Breast epithelium (tissue), 4 donors: ENCODE results near the gene FAM200A. TPM values are rescaled to one million over a fixed set of nuclear protein-coding genes. Genes with fewer than 3 reads are reported as not detected.
A peak's percentile ranks its signal among the peaks of the same experiment; 100 is the strongest.
"Not testable (repeated sequence)": the region's sequence is repeated elsewhere in the genome, so short reads cannot be mapped to it uniquely, and the experiment has no call there.

Source experiments
- DNase-seq, 2 donors: peaks; one replicate each; pipeline ENCODE4 v3.0.0-alpha.2; 2019; ENCODE audit warnings: low spot score in 2 of 2
- H3K27ac ChIP-seq, 2 donors: fragments of 200-600 bp; sonication (generic) in 1 of 2; one replicate each; pipeline ENCODE4 v1.5.1; 2016 to 2019; ENCODE audit warnings: mild to moderate bottlenecking in 1 of 2
- H3K27me3 ChIP-seq, 2 donors: fragments of 200-600 bp; sonication (generic) in 1 of 2; one replicate each; pipeline versions ENCODE4 v1.5.1 to v1.6.0; 2017 to 2019; ENCODE audit warnings: control low read depth in 1 of 2, mild to moderate bottlenecking in 1 of 2
- H3K36me3 ChIP-seq: fragments of 200-600 bp; one replicate; pipeline ENCODE4 v1.5.1; 2019
- H3K4me1 ChIP-seq, 2 donors: fragments of 200-600 bp; sonication (generic); one replicate each; pipeline ENCODE4 v1.5.1; 2016 to 2019; ENCODE audit warnings: control low read depth in 1 of 2
- H3K4me3 ChIP-seq, 3 donors: fragments of 200-600 bp; sonication (generic); 1 replicate in 2 of 3; 2 replicates in 1 of 3; pipeline ENCODE4 v1.5.1; 2016 to 2019; ENCODE audit warnings: mild to moderate bottlenecking in 3 of 3, moderate library complexity in 2 of 3
- H3K9me3 ChIP-seq, 2 donors: fragments of 200-600 bp; sonication (generic) in 1 of 2; one replicate each; pipeline ENCODE4 v1.5.1; 2016 to 2019; ENCODE audit warnings: control low read depth in 1 of 2
- POLR2A ChIP-seq: fragments of 450-650 bp; IDR thresholded peaks from one replicate; pipeline ENCODE4 v1.6.1; 2016; ENCODE audit warnings: antibody characterized with exemption, mild to moderate bottlenecking, moderate library complexity
- POLR2AphosphoS5 ChIP-seq, 3 donors: sonication (generic); formaldehyde crosslinking; IDR thresholded peaks; one replicate each; pipeline ENCODE4 v1.6.1; 2017; ENCODE audit warnings: antibody characterized with exemption in 3 of 3
- intact Hi-C: fragments of 100-400 bp; cut with DNase I; formaldehyde crosslinking; loops from one replicate; pipeline ENCODE4 v1.15.1; 2023; ENCODE audit warnings: low total_unique reads
- total RNA-seq, 3 donors: library from RNA; depleted of rRNA; stranded (reverse); fragments of >200 nt; gene quantifications; one replicate each; pipeline ENCODE4 v1.1.0, GENCODE V29; 2016
- TF ChIP-seq, protein P1 (sequence below), 3 donors: fragments of 450-650 bp; IDR thresholded peaks; one replicate each; pipeline ENCODE4 v1.5.1; 2016 to 2017; ENCODE audit warnings: antibody characterized with exemption in 3 of 3, mild to moderate bottlenecking in 3 of 3, moderate library complexity in 3 of 3

The FAM200A gene
- total RNA-seq, 3 donors from 2014 or later: 2.6 to 10.2 (median 5.6) TPM

DNA sequence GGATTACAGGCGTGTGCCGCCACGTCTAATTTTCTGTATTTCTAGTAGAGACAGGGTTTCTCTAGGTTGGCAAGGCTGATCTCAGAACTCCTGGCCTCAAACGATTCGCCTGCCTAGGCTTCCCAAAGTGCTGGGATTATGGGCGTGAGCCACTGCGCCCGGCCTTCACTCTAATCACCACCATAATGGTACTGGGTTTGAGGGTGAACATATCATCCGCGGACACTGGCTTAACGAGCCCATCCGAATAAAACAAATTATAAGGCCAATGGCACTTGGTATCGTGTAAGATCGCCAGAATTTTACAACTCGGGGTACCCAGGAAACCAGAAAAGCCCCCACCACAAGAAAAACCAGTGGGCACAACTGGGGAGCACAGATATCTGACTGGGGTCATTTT is 580 bp downstream of the FAM200A start:
- TF ChIP-seq POLR2AphosphoS5 (IDR thresholded peaks at IDR 0.05) (no peak), POLR2A (no peak)
- TF ChIP-seq, protein P1, sequence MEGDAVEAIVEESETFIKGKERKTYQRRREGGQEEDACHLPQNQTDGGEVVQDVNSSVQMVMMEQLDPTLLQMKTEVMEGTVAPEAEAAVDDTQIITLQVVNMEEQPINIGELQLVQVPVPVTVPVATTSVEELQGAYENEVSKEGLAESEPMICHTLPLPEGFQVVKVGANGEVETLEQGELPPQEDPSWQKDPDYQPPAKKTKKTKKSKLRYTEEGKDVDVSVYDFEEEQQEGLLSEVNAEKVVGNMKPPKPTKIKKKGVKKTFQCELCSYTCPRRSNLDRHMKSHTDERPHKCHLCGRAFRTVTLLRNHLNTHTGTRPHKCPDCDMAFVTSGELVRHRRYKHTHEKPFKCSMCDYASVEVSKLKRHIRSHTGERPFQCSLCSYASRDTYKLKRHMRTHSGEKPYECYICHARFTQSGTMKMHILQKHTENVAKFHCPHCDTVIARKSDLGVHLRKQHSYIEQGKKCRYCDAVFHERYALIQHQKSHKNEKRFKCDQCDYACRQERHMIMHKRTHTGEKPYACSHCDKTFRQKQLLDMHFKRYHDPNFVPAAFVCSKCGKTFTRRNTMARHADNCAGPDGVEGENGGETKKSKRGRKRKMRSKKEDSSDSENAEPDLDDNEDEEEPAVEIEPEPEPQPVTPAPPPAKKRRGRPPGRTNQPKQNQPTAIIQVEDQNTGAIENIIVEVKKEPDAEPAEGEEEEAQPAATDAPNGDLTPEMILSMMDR (IDR thresholded peaks at IDR 0.05): no peak
- H3K4me3 ChIP-seq: peak overlapping the region; percentile 68 to 96 (median 70)
- H3K4me1 ChIP-seq: peaks cover 3 to 4% of the 10 kb centered on the region in 2 donors
- H3K27ac ChIP-seq: peak overlapping the region; percentile 77 to 92
- no peak for DNase-seq
- intact Hi-C loops: no loop called here
- H3K9me3 ChIP-seq: peaks cover 6 to 7% of the 10 kb centered on the region in 2 donors
- no peaks in the 10 kb centered on the region for H3K27me3 ChIP-seq
- H3K36me3 ChIP-seq: no peaks in the 10 kb centered on the region

DNA sequence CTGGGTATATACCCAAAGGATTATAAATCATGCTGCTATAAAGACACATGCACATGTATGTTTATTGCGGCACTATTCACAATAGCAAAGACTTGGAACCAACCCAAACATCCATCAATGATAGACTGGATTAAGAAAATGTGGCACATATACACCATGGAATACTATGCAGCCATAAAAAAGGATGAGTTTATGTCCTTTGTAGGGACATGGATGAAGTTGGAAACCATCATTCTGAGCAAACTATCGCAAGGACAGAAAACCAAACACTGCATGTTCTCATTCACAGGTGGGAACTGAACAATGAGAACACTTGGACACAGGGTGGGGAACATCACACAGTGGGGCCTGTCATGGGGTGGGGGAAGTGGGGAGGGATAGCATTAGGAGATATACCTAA is 2.4 kb downstream of the FAM200A start:
- not testable (repeated sequence) for H3K4me1 ChIP-seq, H3K4me3 ChIP-seq, H3K27me3 ChIP-seq, H3K36me3 ChIP-seq, H3K9me3 ChIP-seq, H3K27ac ChIP-seq, DNase-seq
- intact Hi-C loops: loop anchor here (2.0 kb wide), 1 partner anchor 63 kb away; no protein-coding TSS in a partner anchor

DNA sequence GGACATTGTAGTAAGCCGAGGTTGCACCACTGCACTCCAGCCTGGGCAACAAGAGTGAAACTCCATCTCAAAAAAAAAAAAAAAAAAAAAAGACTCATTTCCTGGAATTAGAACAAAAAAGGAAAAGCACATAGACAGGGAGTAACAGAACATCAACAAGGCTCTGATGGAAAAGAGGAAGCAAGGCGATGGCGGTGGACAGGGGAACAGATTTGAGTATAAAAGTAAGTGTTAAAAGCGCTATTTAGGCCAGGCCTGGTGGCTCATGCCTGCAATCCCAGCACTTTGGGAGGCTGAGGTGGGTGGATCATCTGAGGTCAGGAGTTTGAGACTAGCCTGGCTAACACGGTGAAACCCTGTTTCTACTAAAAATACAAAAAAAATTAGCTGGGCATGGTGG is 6.6 kb downstream of the FAM200A start:
- intact Hi-C loops, DNase-seq, H3K4me3 ChIP-seq, H3K36me3 ChIP-seq, H3K27ac ChIP-seq, H3K27me3 ChIP-seq, H3K4me1 ChIP-seq: not testable (repeated sequence)
- peaks cover 43 to 47% of the 10 kb centered on the region in 2 donors for H3K9me3 ChIP-seq

DNA sequence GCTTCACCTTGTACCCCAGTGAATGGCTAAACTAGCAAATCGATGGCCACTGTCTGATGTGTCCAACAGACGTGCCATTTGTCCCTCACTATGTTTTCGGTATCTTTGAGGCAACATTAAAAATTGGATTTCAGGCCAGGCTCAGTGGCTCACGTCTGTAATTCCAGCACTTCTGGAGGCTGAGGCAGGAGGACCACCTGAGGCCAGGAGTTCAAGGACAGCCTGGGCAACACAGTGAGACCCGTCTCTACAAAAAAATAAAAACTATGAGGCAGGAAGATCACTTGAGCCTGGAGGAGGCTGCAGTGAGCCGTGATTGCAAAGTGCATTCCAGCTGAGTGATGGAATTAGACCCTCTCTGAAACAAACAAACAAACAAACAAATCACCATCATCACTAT is 8.0 kb downstream of the FAM200A start:
- Histone ChIP-seq H3K9me3 (peaks cover 57 to 61% of the 10 kb centered on the region in 2 donors), H3K27me3 (no peaks in the 10 kb centered on the region), H3K27ac (no peak overlapping the region), H3K4me1 (no peaks in the 10 kb centered on the region), H3K4me3 (no peak overlapping the region), H3K36me3 (no peaks in the 10 kb centered on the region)
- intact Hi-C loops: no loop called here
- TF ChIP-seq POLR2AphosphoS5 (IDR thresholded peaks at IDR 0.05) (no peak), POLR2A (no peak)
- TF ChIP-seq, protein P1 (IDR thresholded peaks at IDR 0.05): no peak
- no peak for DNase-seq

DNA sequence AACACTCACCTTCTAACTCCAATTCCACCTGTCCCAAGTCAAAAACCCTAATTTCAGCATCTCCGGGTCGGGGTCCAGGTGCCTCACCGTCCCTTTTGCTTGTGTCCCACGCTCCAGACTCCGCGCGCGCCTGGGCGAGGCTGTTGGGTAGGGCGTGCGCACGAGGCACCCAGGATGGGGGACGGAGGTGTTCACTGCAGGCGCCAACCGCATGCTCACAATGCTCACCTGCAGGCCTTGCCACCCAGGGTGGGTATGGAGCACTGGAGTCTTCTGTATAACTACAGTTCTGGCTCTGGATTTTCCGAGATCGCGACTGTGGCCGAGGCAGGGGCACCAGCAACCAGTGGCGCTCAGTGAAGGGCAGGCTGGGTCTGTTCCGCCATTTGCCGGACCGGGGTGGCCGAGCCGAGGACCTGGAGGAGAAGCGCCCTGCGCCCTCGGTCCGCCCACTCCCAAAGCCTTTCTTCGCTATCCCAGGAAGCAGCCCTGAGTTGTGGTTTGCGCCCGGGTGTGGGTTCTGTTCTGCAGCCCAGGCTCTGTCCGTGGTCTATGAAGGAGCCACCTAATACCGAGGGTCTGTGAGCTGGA is 8.7 kb downstream of the FAM200A start:
- Histone ChIP-seq H3K9me3 (peaks cover 59% of the 10 kb centered on the region in 2 donors), H3K4me3 (no peak overlapping the region)
- intact Hi-C loops: no loop called here

DNA sequence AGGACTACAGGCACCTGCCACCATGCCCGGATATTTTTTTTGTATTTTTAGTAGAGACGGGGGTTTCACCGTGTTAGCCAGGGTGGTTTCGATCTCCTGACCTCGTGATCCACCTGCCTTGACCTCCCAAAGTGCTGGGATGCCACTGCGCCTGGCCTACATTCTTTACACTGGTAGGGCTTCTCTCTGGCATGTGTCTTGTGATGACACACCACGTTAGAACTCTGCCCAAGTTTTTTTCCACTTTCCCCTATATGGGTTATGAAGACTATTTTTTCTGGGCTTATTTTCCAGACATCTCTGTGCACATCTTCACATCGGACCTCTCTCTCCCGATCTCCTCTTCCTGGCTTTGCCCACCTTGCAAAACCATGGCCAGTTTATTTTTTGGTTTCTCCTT is 10.7 kb downstream of the FAM200A start:
- Histone ChIP-seq H3K36me3 (no peaks in the 10 kb centered on the region), H3K27ac (no peak overlapping the region), H3K4me3 (no peak overlapping the region), H3K9me3 (peaks cover 64 to 72% of the 10 kb centered on the region in 2 donors), H3K27me3 (no peaks in the 10 kb centered on the region), H3K4me1 (no peaks in the 10 kb centered on the region)
- intact Hi-C loops: no loop called here
- TF ChIP-seq POLR2A (no peak), POLR2AphosphoS5 (IDR thresholded peaks at IDR 0.05) (no peak)
- TF ChIP-seq, protein P1 (IDR thresholded peaks at IDR 0.05): no peak
- DNase-seq: no peak

More for the DNA sequence above, 8.7 kb downstream of the FAM200A start:
- no peaks in the 10 kb centered on the region for H3K27me3 ChIP-seq
- TF ChIP-seq, protein P1 (IDR thresholded peaks at IDR 0.05): no peak
- TF ChIP-seq POLR2A: no peak
- no peak for TF ChIP-seq POLR2AphosphoS5 (IDR thresholded peaks at IDR 0.05)
- DNase-seq: no peak
- H3K27ac ChIP-seq: no peak overlapping the region
- no peaks in the 10 kb centered on the region for H3K36me3 ChIP-seq
- H3K4me1 ChIP-seq: no peaks in the 10 kb centered on the region
